HCT116 (cell line): ENCODE data around the gene RLF. TPM values are rescaled to one million over a fixed set of nuclear protein-coding genes. Genes with fewer than 3 reads are reported as not detected.

ENCODE experiments used
- ATAC-seq: fragments of 200-7000 bp; cut with Tn5 transposase; 2 replicates; pipeline ENCODE4 v1.9.1; 2020; ENCODE audit warnings: mild to moderate bottlenecking, moderate library complexity
- BruUV-seq: library from RNA; stranded (reverse); fragments of 400-500 nt; replicated peaks from 2 replicates; lab custom pipeline; 2021; lab: Mats Ljungman, UMichigan
- CTCF ChIA-PET: fragments of 300-600 bp; sonication (Branson Sonifier 250); formaldehyde crosslinking; loops from one replicate; lab custom pipeline; 2021; ENCODE audit warnings: antibody characterized with exemption; lab: Charles Lee
- POLR2A ChIA-PET: fragments of 300-600, 350-600 bp; sonication (Branson Sonifier 250); formaldehyde crosslinking; loops from one replicate; lab custom pipeline; 2021; ENCODE audit warnings: antibody characterized with exemption; lab: Charles Lee
- RAD21 ChIA-PET, 2 experiments: fragments of 300-600 bp; sonication (Branson Sonifier 250); formaldehyde crosslinking; loops; one replicate each; lab custom pipeline; 2023; ENCODE audit warnings: low total read pairs in 2 of 2; ENCODE audit not compliant: uncharacterized antibody in 2 of 2, unreplicated experiment in 2 of 2, low non-redundant PET in 1 of 2; lab: Charles Lee
- DNase-seq: peaks from one replicate; pipeline ENCODE4 v3.0.0-alpha.2; 2010; ENCODE audit warnings: low read depth, low spot score
- H2AFZ ChIP-seq: fragments of 200-600 bp; shearing (Covaris generic), sonication (generic); 2 replicates; pipeline ENCODE4 v1.6.1; 2017; ENCODE audit warnings: low read depth, mixed run types, mixed read lengths, antibody characterized with exemption, low read length; ENCODE audit not compliant: poor library complexity, severe bottlenecking
- H3K27ac ChIP-seq: 2 replicates; pipeline ENCODE4 v1.5.1; 2012; ENCODE audit warnings: low read depth, low read length
- H3K27me3 ChIP-seq: fragments of 200-600 bp; sonication (generic); 2 replicates; pipeline ENCODE4 v1.6.1; 2016; ENCODE audit warnings: mixed run types, low read length, mixed read lengths; ENCODE audit not compliant: insufficient read depth
- H3K36me3 ChIP-seq, 2 experiments: fragments of 200-500 bp in 1 of 2; fragments of 200-600 bp in 1 of 2; sonication (Bioruptor generic) in 1 of 2; sonication (generic) in 1 of 2; 2 replicates each; pipeline versions ENCODE4 v1.5.1 to v1.6.1; 2014 to 2016; ENCODE audit warnings: low read length in 2 of 2, inconsistent platforms in 1 of 2, mixed read lengths in 1 of 2, mixed run types in 1 of 2; ENCODE audit not compliant: insufficient read depth in 2 of 2, control insufficient read depth in 1 of 2
- H3K4me1 ChIP-seq, 2 experiments: fragments of 200-600 bp in 1 of 2; sonication (generic) in 1 of 2; 2 replicates each; pipeline versions ENCODE4 v1.5.1 to v1.6.1; 2012 to 2017; ENCODE audit warnings: low read length in 2 of 2, inconsistent platforms in 1 of 2, mild to moderate bottlenecking in 1 of 2, mixed read lengths in 1 of 2, mixed run types in 1 of 2, moderate library complexity in 1 of 2; ENCODE audit not compliant: insufficient read depth in 2 of 2, control insufficient read depth in 1 of 2
- H3K4me2 ChIP-seq: fragments of 200-600 bp; sonication (generic); 2 replicates; pipeline ENCODE4 v1.6.1; 2017; ENCODE audit warnings: mixed run types, low read length, mixed read lengths
- H3K4me3 ChIP-seq, 2 experiments: fragments of 200-600 bp in 1 of 2; sonication (generic) in 1 of 2; replicated peaks in 1 of 2; 2 replicates each; pipeline ENCODE4 v1.5.1; 2011 to 2016; ENCODE audit warnings: low read length in 2 of 2, control low read depth in 1 of 2, low read depth in 1 of 2, mild to moderate bottlenecking in 1 of 2, mixed read lengths in 1 of 2, mixed run types in 1 of 2
- H3K79me2 ChIP-seq: fragments of 200-600 bp; sonication (generic); 2 replicates; pipeline ENCODE4 v1.6.1; 2017; ENCODE audit warnings: mild to moderate bottlenecking, mixed run types, low read length, moderate library complexity, mixed read lengths; ENCODE audit not compliant: insufficient read depth
- H3K9ac ChIP-seq: fragments of 200-600 bp; sonication (generic); 2 replicates; pipeline ENCODE4 v1.6.1; 2016; ENCODE audit warnings: low read length, mixed read lengths
- H3K9me2 ChIP-seq: fragments of 200-600 bp; sonication (generic), shearing (Covaris generic); 2 replicates; pipeline ENCODE4 v1.6.1; 2017; ENCODE audit warnings: mixed run types, mild to moderate bottlenecking, moderate library complexity; ENCODE audit not compliant: insufficient read depth
- H3K9me3 ChIP-seq, 2 experiments: fragments of 200-500 bp in 1 of 2; fragments of 200-600 bp in 1 of 2; sonication (Bioruptor generic) in 1 of 2; sonication (generic) in 1 of 2; 2 replicates each; pipeline ENCODE4 v1.6.1; 2014 to 2017; ENCODE audit warnings: low read length in 2 of 2, mixed read lengths in 2 of 2, inconsistent platforms in 1 of 2, low read depth in 1 of 2, mild to moderate bottlenecking in 1 of 2, mixed run types in 1 of 2, moderate library complexity in 1 of 2; ENCODE audit not compliant: control insufficient read depth in 1 of 2, insufficient read depth in 1 of 2
- H4K20me1 ChIP-seq: fragments of 200-600 bp; sonication (generic), shearing (Covaris generic); 2 replicates; pipeline ENCODE4 v1.6.1; 2017; ENCODE audit warnings: mixed run types, mild to moderate bottlenecking, moderate library complexity; ENCODE audit not compliant: insufficient read depth
- CEBPB ChIP-seq: IDR thresholded peaks from 2 replicates; pipeline ENCODE4 v1.6.1; 2012; ENCODE audit warnings: low read depth
- EGR1 ChIP-seq: IDR thresholded peaks from 2 replicates; pipeline ENCODE4 v1.6.1; 2012; ENCODE audit warnings: low read depth
- ELF1 ChIP-seq: IDR thresholded peaks from 2 replicates; pipeline ENCODE4 v1.6.1; 2012; ENCODE audit warnings: low read depth, borderline replicate concordance
- EZH2 ChIP-seq: fragments of 200-600 bp; sonication (generic); IDR thresholded peaks from 2 replicates; pipeline ENCODE4 v1.6.1; 2017; ENCODE audit warnings: antibody characterized with exemption, mixed run types
- FOSL1 ChIP-seq: IDR thresholded peaks from 2 replicates; pipeline ENCODE4 v1.6.1; 2012; ENCODE audit warnings: low read depth
- JUND ChIP-seq: IDR thresholded peaks from 2 replicates; pipeline ENCODE4 v1.6.1; 2012
- SRF ChIP-seq: IDR thresholded peaks from 2 replicates; pipeline ENCODE4 v1.6.1; 2012; ENCODE audit warnings: low read depth
- TCF7L2 ChIP-seq: IDR thresholded peaks from 2 replicates; pipeline ENCODE4 v1.7.0; 2011; ENCODE audit warnings: borderline replicate concordance, inconsistent platforms; ENCODE audit not compliant: insufficient read depth, insufficient read length; ENCODE audit errors: extremely low read depth
- YY1 ChIP-seq: IDR thresholded peaks from 2 replicates; pipeline ENCODE4 v1.6.1; 2011; ENCODE audit warnings: low read length, low read depth, moderate library complexity, mild to moderate bottlenecking; ENCODE audit not compliant: insufficient replicate concordance; ENCODE audit errors: extremely low read depth
- ZNF274 ChIP-seq: fragments of 200-500 bp; sonication (Bioruptor generic); IDR thresholded peaks from 2 replicates; pipeline ENCODE4 v1.6.1; 2014; ENCODE audit warnings: mild to moderate bottlenecking, low read depth, low read length, inconsistent platforms
- intact Hi-C: fragments of 100-400 bp; cut with micrococcal nuclease; formaldehyde crosslinking; loops from 2 replicates; pipeline ENCODE4 v1.10.0; 2022
- total RNA-seq: library from RNA; stranded (reverse); gene quantifications from one replicate; pipeline ENCODE4 v1.2.1, GENCODE V29; 2021; ENCODE audit not compliant: unreplicated experiment
- TF ChIP-seq, protein P1 (sequence below), 3 experiments: fragments of 200-600 bp in 1 of 3; sonication (generic) in 1 of 3; IDR thresholded peaks in 2 of 3; conservative IDR thresholded peaks in 1 of 3; 2 replicates each; pipeline ENCODE4 v1.5.1; 2012 to 2017; ENCODE audit warnings: low read depth in 2 of 3, low read length in 2 of 3, antibody characterized with exemption in 1 of 3, borderline replicate concordance in 1 of 3, control low read depth in 1 of 3, mild to moderate bottlenecking in 1 of 3, mixed read lengths in 1 of 3, mixed run types in 1 of 3, moderate library complexity in 1 of 3; ENCODE audit not compliant: insufficient read depth in 1 of 3
- TF ChIP-seq, protein P2 (sequence below): IDR thresholded peaks from 2 replicates; pipeline ENCODE4 v1.6.1; 2012; ENCODE audit warnings: low read depth

RLF gene
- total RNA-seq, 1 experiment from 2014 or later, result 20.5 TPM

DNA sequence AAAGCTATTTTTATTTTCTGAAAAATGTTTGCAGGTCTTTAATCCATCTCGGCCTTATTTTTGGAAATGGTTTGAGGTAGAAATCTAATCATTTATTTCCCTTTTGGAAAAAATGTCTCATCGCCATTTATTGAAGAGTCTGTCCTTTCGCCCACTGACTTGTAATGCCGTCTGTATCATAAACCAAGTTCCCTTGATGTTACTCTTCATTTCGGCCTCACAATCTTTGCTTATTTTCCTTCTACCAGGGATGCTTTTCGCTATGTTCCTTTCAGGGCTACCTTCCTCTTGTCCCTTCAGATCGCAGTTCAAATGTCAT is 422 bp upstream of the RLF start:
- Histone ChIP-seq H2AFZ (no peak overlapping the region), H4K20me1 (peaks cover 18% of the 10 kb centered on the region; the same call in 1 of the 2 replicates), H3K4me1 (peaks cover 6 to 13% of the 10 kb centered on the region in 2 experiments), H3K79me2 (peaks cover 46% of the 10 kb centered on the region), H3K36me3 (no peaks in the 10 kb centered on the region; a peak in 1 of 4 replicates), H3K27me3 (no peaks in the 10 kb centered on the region), H3K9me2 (no peaks in the 10 kb centered on the region), H3K9ac (peak overlapping the region; percentile 94), H3K4me2 (peak overlapping the region; percentile 94), H3K27ac (peak overlapping the region; percentile 12), H3K4me3 (peak overlapping the region; percentile 91 to 97), H3K9me3 (no peaks in the 10 kb centered on the region)
- TF ChIP-seq ELF1 (no peak), EZH2 (no peak), SRF (no peak), FOSL1 (no peak), ZNF274 (no peak), EGR1 (no peak), JUND (no peak), YY1 (no peak), CEBPB (no peak), TCF7L2 (no peak)
- TF ChIP-seq, protein P1, sequence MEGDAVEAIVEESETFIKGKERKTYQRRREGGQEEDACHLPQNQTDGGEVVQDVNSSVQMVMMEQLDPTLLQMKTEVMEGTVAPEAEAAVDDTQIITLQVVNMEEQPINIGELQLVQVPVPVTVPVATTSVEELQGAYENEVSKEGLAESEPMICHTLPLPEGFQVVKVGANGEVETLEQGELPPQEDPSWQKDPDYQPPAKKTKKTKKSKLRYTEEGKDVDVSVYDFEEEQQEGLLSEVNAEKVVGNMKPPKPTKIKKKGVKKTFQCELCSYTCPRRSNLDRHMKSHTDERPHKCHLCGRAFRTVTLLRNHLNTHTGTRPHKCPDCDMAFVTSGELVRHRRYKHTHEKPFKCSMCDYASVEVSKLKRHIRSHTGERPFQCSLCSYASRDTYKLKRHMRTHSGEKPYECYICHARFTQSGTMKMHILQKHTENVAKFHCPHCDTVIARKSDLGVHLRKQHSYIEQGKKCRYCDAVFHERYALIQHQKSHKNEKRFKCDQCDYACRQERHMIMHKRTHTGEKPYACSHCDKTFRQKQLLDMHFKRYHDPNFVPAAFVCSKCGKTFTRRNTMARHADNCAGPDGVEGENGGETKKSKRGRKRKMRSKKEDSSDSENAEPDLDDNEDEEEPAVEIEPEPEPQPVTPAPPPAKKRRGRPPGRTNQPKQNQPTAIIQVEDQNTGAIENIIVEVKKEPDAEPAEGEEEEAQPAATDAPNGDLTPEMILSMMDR (IDR thresholded peaks at IDR 0.05 in 2 of 3, conservative IDR thresholded peaks at IDR 0.05 in 1 of 3; ENCODE audit: borderline replicate concordance in 1 of 3, insufficient read depth in 1 of 3, low read depth in 2 of 3, low read length in 2 of 3), result no peak
- TF ChIP-seq, protein P2, sequence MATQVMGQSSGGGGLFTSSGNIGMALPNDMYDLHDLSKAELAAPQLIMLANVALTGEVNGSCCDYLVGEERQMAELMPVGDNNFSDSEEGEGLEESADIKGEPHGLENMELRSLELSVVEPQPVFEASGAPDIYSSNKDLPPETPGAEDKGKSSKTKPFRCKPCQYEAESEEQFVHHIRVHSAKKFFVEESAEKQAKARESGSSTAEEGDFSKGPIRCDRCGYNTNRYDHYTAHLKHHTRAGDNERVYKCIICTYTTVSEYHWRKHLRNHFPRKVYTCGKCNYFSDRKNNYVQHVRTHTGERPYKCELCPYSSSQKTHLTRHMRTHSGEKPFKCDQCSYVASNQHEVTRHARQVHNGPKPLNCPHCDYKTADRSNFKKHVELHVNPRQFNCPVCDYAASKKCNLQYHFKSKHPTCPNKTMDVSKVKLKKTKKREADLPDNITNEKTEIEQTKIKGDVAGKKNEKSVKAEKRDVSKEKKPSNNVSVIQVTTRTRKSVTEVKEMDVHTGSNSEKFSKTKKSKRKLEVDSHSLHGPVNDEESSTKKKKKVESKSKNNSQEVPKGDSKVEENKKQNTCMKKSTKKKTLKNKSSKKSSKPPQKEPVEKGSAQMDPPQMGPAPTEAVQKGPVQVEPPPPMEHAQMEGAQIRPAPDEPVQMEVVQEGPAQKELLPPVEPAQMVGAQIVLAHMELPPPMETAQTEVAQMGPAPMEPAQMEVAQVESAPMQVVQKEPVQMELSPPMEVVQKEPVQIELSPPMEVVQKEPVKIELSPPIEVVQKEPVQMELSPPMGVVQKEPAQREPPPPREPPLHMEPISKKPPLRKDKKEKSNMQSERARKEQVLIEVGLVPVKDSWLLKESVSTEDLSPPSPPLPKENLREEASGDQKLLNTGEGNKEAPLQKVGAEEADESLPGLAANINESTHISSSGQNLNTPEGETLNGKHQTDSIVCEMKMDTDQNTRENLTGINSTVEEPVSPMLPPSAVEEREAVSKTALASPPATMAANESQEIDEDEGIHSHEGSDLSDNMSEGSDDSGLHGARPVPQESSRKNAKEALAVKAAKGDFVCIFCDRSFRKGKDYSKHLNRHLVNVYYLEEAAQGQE, result no peak
- ChIA-PET CTCF (interaction anchor here (1.0 kb wide), 1 partner anchor 8 kb away, joined by 3 read pairs; no protein-coding TSS in a partner anchor), POLR2A (no interaction called here), RAD21 (no interaction called here)
- DNase-seq (no peak), ATAC-seq (no peak)
- intact Hi-C loops, result no loop called here
- TSS peak; percentile 99 for BruUV-seq
